DMS79 (cell line): ENCODE results near the gene CADPS.

Experiments
- DNase-seq: peaks from one replicate; lab custom pipeline; 2025; lab: John Stamatoyannopoulos, UW

The CADPS gene

GRCh38 chr3:62373215-62373614 is 502.0 kb downstream of the CADPS start, which contains the start of gene FEZF2:
Gene FEZF2 (minus strand): TSS chr3:62373550. CDS start chr3:62372868, 682 bp downstream.
- no peak for DNase-seq

GRCh38 chr3:62372621-62373041 is 502.6 kb downstream of the CADPS start:
- DNase-seq = no peak

DNA sequence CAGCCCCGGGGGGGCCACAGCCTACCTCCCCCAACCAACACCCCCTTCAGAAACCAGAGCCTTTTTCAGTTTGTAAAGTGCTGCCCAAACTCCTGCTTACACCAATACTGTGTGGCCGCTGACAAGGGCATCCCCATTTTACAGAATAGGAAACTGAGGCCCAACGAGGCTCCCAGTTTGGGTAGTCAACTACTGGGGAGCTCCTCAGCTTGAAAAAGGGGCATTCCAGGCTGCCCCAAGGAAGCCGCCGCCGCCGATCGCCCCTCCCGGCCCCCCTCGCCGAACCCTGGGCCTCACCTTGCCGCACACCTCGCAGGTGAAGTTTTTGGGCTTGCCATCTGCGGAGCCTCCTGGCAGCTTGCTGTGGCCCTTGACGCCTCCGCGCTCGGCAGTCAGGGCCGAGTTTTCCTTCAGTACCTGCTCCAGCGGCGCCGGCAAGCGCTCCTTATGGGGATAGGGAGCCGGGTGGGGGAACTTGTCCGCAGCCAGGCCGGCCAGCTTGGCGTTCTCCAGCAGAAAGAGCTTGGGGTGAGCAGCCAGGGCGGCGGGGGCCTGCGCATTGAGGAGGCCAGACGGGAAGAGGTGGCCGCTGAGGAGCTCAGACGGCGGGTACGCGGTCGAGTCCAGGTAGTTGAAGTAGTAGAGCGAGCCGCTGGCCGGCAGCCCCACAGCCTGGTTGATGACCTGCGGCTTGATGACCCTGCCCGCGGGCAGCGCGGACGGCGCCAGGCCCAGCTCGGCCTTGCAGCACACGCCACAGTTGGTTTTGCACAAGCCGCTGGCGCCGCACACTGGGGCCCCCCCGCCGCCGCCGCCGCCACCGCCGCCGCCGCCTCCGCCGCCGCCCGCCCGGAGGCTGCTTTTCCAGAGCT is 503.3 kb downstream of the CADPS start:
- DNase-seq = no peak

GRCh38 chr3:62370858-62371719 is 504.1 kb downstream of the CADPS start:
- no peak for DNase-seq

GRCh38 chr3:62370112-62370857 is 504.9 kb downstream of the CADPS start:
- DNase-seq = no peak

DNA sequence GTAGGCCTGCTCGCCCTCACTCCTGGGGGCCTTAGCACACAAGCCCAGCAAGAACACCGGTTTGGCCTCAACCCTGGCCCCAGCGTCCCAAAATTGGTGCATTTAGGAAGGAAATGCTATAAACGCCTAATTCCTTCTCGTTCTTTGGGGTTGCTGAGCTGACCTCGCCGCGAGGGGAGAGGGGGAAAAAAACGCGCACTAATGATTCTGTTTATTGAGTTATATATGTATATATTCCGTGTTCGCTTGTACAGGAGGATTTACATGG is 505.8 kb downstream of the CADPS start:
- DNase-seq = no peak

DNA sequence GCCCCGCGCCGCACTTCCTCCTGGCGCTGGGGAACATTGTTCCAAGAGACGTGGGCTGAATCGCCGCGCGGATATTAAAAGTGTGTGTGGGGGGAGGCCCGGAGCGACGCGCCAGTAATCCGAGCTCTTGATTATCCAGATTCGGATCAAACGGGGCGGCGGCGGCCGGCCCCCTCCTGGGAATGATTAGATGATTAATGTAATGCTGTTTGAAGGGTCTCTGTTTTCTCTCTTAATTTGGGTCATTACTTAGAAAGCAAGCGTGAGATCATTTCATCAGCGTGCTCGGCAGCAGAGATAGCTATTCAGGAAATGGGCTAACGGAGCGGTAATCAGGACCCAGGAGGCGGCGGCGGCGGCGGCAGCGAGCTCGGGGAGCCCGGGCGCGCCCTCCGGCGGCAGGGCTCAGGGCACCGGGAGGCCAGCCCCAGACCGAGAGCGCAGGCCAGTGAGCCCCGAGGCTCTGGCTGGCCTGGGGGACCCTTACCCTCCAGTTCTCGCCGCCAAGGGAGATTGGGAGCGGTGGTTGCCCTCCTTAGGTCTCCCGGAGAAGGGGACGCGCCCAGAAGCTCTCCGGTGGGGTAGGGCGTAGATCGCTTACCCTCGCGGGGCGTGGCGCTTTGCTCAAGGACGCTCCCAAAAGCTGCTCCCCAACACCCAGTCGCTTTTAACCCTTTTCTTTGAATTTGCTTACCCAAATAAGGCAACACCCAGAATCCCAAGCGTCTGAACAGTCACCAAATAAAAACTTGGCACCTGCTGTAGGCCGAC is 506.3 kb downstream of the CADPS start:
- DNase-seq = no peak

DNA sequence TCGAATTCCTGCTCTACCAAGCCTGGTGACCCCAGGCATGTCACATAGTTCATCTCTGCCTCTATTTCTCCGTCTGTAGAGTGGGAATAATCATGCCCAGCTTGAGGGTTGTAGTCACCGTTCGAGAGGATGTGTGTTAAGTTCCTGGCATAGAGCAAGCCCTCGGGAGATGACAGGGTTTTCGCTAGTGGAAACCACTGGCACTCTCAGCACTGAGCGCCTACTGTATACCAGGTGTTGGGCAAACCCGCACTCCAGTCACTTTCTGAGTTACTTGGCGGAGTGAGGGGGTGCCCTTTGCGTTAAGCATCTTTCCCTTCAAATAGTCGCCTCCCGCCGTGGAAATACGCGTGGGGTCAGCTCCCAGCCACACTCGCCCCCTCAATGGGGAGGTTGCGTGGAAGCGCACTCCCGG is 506.9 kb downstream of the CADPS start:
- DNase-seq = no peak

- no peak for DNase-seq
Observed at GRCh38 chr3:62367763-62368195, 507.4 kb downstream of the CADPS start.

DNA sequence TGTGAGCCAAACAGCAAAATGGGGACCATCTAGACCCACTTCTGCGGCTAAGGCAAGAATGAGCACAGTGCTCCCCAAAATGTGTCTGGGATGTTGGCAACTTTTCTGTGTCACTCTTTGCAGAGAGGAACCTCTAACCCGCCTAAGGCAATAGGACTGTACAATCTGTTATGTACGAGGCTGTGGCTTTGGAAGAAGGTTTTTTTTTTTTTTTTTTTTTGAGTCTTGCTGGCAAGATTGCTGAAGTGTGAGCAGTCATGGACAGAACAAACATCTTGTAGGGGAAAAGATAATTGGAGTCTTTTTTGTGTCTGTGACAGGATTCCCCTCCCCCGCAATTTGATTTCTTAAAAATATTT is 509.1 kb downstream of the CADPS start:
- DNase-seq = no peak

DNA sequence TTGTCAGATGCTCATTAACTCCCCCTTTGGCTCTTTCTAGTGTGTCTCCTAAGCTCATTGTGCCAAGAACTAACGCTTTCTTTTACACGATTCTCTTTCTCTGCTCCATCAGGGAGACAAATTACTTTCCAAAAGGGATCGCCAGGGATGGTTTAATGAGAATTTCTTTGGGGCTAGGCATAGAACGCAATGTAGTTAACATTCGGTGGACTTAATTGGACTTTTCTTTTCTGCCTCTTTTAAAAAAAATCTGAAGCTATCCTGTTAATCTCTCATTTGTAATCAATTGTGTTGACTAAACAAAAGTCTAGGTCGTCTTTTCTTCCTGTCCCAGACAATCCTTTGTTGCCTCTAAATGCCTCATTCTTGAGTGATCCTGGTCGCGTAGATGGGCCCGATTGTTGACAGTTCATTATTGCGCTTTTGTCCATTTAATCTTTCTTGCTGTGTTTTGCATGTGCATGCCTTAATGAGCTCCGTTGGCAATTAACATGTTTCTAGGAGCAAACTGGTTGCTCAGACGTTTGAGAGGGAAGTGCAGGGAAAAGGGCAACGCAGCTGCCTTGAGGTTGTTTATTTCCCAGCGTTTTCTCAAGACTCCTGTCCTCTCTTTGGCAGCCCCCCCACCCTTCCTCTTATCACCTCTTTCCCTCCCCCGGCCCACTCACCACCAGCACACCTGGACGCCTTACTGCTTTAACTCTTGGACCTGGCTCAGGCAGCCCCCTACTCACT is 509.7 kb downstream of the CADPS start:
- no peak for DNase-seq

- DNase-seq = no peak
Observed at GRCh38 chr3:62364191-62364590, 511.0 kb downstream of the CADPS start.

DNA sequence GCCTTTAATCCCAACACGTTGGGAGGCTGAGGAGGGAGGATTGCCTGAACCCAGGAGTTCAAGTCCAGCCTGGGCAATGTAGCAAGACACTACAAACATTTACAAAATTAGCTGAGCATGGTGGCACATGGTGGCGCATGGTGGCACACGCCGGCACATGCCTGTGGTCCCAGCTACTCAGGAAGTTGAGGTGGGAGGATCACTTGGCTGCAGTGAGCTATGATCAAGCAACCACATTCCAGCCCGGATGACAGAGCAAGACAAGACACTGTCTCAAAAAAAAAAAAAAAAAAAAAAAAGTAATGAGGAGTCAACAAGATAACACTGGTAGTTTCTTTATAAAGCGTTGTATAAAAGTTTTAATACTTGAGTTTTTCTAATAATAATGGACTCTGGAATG is 511.9 kb downstream of the CADPS start:
- DNase-seq = no peak

DNA sequence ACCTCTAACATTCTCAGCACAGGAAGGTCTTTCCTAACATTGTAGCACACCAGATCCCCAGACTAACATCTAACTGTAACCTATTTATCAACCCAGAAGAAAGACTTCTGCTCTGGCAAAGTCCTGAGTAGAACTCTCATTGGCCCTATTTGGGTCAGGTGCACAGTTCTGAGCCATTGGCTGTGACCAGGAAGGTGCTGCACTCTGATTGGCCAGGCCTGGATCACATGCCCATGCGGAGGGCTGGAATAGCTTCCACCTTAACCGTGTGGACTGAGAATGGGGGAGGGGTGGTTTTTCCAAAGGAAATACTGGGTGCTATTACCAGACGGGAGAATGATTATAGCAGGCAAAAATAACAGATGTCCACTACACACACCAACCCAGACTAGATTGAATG is 513.4 kb downstream of the CADPS start:
- no peak for DNase-seq

GRCh38 chr3:62361261-62361660 is 514.0 kb downstream of the CADPS start:
- no peak for DNase-seq

GRCh38 chr3:62359531-62359930 is 515.7 kb downstream of the CADPS start:
- DNase-seq = no peak

- DNase-seq = no peak
Observed at GRCh38 chr3:62356356-62356755, 518.9 kb downstream of the CADPS start.

GRCh38 chr3:62355703-62356102 is 519.5 kb downstream of the CADPS start:
- no peak for DNase-seq
